ENCODE results near the gene RPL27A.

Gene RPL27A

GRCh38 chr11:8723711-8724110, 41.1 kb downstream of the RPL27A start:
- DNase-seq: no peak

GRCh38 chr11:8724682-8725081, 42.1 kb downstream of the RPL27A start:
- no peak for DNase-seq

- no peak for DNase-seq
Observed at GRCh38 chr11:8726395-8726794, 43.8 kb downstream of the RPL27A start.

- no peak for DNase-seq
Observed at GRCh38 chr11:8728563-8728962, 46.0 kb downstream of the RPL27A start.

- DNase-seq: no peak
Observed at GRCh38 chr11:8729067-8729466, 46.5 kb downstream of the RPL27A start.

GRCh38 chr11:8729837-8730696, 47.5 kb downstream of the RPL27A start:
- DNase-seq: no peak

GRCh38 chr11:8730697-8731020, 48.1 kb downstream of the RPL27A start:
- DNase-seq: no peak

- no peak for DNase-seq
Observed at GRCh38 chr11:8731647-8732323, 49.2 kb downstream of the RPL27A start.

GRCh38 chr11:8732324-8732670, 49.7 kb downstream of the RPL27A start:
- DNase-seq: peak; percentile 63 to 75 (median 72)

GRCh38 chr11:8732748-8733241, 50.2 kb downstream of the RPL27A start:
- DNase-seq: peak in 1 of 3 donors; percentile 10

- no peak for DNase-seq
Observed at GRCh38 chr11:8733852-8734251, 51.3 kb downstream of the RPL27A start.

- DNase-seq: no peak
Observed at GRCh38 chr11:8735094-8735493, 52.5 kb downstream of the RPL27A start.

- no peak for DNase-seq
Observed at GRCh38 chr11:8739309-8739793, 56.8 kb downstream of the RPL27A start.
